SK-N-MC (cell line): ENCODE data around the gene MOB4.

Source experiments
- EZH2 ChIP-seq: fragments of 200-600 bp; sonication (generic); IDR thresholded peaks from one replicate; pipeline ENCODE4 v1.6.1; 2017; ENCODE audit warnings: antibody characterized with exemption
- POLR2AphosphoS5 ChIP-seq: IDR thresholded peaks from 2 replicates; pipeline ENCODE4 v1.6.1; 2012; ENCODE audit warnings: mild to moderate bottlenecking, low read depth, low read length, borderline replicate concordance

DNA sequence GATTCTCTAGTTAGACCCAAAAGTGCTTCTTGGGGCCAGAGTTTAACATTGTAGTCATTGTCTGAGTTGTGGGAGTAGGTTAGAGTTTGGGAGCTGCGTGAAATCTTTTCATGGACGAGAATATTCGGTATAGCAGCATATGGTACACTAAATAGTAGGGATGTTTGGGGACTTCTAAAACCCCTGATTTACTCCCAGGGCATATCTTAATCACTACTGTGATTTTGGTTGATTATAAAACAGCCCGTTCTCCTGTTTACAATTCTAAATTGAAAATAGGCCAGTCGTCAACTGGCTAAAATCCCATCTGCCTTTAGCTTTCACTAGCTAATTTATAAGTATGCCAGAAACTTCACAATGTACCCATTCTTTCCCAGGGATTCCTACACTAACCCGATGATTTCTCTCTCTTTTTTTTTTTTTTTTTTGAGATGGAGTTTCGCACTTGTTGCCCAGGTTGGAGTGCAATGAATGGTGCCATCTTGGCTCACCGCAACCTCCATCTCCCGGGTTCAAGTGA lies 44.3 kb downstream of the MOB4 start:
- TF ChIP-seq EZH2 (no peak), POLR2AphosphoS5 (no peak)
